Panc1 (cell line): Measurements from ENCODE around the gene FGD5.

Experiments used
- CTCF ChIP-seq: fragments of 450-650 bp; IDR thresholded peaks from 2 replicates; pipeline ENCODE4 v1.5.1; 2017; ENCODE audit warnings: mild to moderate bottlenecking
- POLR2AphosphoS5 ChIP-seq: IDR thresholded peaks from 2 replicates; pipeline ENCODE4 v1.6.1; 2012; ENCODE audit warnings: mild to moderate bottlenecking, low read depth, low read length, moderate library complexity
- REST ChIP-seq, 2 experiments: IDR thresholded peaks; 2 replicates each; pipeline ENCODE4 v1.6.1; 2011 to 2012; ENCODE audit warnings: low read depth in 2 of 2, control low read depth in 1 of 2, low read length in 1 of 2, mild to moderate bottlenecking in 1 of 2, moderate library complexity in 1 of 2; ENCODE audit not compliant: insufficient read depth in 1 of 2
- SIN3A ChIP-seq: IDR thresholded peaks from 2 replicates; pipeline ENCODE4 v1.6.1; 2012; ENCODE audit warnings: low read depth, mild to moderate bottlenecking, low read length, moderate library complexity, borderline replicate concordance; ENCODE audit not compliant: insufficient read depth
- TCF7L2 ChIP-seq: IDR thresholded peaks from 2 replicates; pipeline ENCODE4 v1.6.1; 2011; ENCODE audit warnings: mild to moderate bottlenecking, low read depth, low read length, inconsistent platforms

- TF ChIP-seq CTCF (no peak), POLR2AphosphoS5 (no peak), SIN3A (no peak), REST (IDR thresholded peaks at IDR 0.05; ENCODE audit: insufficient read depth in 1 of 2, low read depth in 2 of 2, low read length in 1 of 2) (no peak), TCF7L2 (no peak)
Observed at GRCh38 chr3:14914779-14915117, 96.0 kb downstream of the FGD5 start.
